PFSK-1 (cell line): ENCODE results near the gene MTFR1L.

ENCODE experiments used
- FOXP2 ChIP-seq: optimal IDR thresholded peaks from 2 replicates; pipeline ENCODE3; 2011; ENCODE audit warnings: borderline replicate concordance, control low read depth, inconsistent platforms; ENCODE audit not compliant: insufficient read depth; ENCODE audit errors: extremely low read length, extremely low read depth
- POLR2AphosphoS5 ChIP-seq: IDR thresholded peaks from 2 replicates; pipeline ENCODE4 v1.6.1; 2012; ENCODE audit warnings: low read depth, mild to moderate bottlenecking, control low read depth, low read length, moderate library complexity
- SIN3A ChIP-seq: IDR thresholded peaks from 2 replicates; pipeline ENCODE4 v1.6.1; 2012; ENCODE audit warnings: mild to moderate bottlenecking, low read length, moderate library complexity, borderline replicate concordance; ENCODE audit not compliant: insufficient read depth
- TAF1 ChIP-seq: IDR thresholded peaks from 2 replicates; pipeline ENCODE4 v1.6.1; 2012; ENCODE audit warnings: low read length, control low read depth, borderline replicate concordance; ENCODE audit not compliant: insufficient read depth
- TF ChIP-seq, protein P1 (sequence below), 2 experiments: IDR thresholded peaks; 2 replicates each; pipeline versions ENCODE4 v1.6.1 to v1.8.0; 2011 to 2012; ENCODE audit warnings: low read depth in 2 of 2, low read length in 2 of 2, control low read depth in 1 of 2, inconsistent platforms in 1 of 2, mild to moderate bottlenecking in 1 of 2, moderate library complexity in 1 of 2; ENCODE audit not compliant: insufficient read depth in 1 of 2

Gene MTFR1L

DNA sequence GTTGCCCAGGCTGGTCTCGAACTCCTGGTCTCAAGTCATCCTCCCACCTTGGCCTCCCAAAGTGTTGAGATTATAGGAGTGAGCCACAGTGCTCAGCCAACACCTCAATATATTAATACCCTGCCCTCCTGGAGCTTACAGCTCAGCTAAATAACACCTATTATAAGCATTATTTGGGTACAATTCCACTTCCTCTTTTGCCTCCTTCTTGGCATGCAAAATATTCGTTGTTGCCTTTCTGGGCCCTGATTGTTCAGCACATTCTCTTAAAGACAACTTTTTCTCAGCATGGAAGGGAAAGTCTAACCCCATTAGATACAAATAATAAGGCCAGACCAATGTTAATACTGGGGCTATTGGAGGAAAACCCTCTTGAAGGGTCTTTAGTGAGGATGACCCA is 53.0 kb downstream of the MTFR1L start:
- no peak for TF ChIP-seq TAF1
- no peak for TF ChIP-seq POLR2AphosphoS5
- no peak for TF ChIP-seq FOXP2
- TF ChIP-seq, protein P1, sequence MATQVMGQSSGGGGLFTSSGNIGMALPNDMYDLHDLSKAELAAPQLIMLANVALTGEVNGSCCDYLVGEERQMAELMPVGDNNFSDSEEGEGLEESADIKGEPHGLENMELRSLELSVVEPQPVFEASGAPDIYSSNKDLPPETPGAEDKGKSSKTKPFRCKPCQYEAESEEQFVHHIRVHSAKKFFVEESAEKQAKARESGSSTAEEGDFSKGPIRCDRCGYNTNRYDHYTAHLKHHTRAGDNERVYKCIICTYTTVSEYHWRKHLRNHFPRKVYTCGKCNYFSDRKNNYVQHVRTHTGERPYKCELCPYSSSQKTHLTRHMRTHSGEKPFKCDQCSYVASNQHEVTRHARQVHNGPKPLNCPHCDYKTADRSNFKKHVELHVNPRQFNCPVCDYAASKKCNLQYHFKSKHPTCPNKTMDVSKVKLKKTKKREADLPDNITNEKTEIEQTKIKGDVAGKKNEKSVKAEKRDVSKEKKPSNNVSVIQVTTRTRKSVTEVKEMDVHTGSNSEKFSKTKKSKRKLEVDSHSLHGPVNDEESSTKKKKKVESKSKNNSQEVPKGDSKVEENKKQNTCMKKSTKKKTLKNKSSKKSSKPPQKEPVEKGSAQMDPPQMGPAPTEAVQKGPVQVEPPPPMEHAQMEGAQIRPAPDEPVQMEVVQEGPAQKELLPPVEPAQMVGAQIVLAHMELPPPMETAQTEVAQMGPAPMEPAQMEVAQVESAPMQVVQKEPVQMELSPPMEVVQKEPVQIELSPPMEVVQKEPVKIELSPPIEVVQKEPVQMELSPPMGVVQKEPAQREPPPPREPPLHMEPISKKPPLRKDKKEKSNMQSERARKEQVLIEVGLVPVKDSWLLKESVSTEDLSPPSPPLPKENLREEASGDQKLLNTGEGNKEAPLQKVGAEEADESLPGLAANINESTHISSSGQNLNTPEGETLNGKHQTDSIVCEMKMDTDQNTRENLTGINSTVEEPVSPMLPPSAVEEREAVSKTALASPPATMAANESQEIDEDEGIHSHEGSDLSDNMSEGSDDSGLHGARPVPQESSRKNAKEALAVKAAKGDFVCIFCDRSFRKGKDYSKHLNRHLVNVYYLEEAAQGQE (IDR thresholded peaks at IDR 0.05; ENCODE audit: insufficient read depth in 1 of 2, low read depth in 2 of 2, low read length in 2 of 2) = no peak

- TF ChIP-seq SIN3A = no peak
- no peak for TF ChIP-seq FOXP2
- TF ChIP-seq POLR2AphosphoS5 = no peak
- TF ChIP-seq, protein P1 (IDR thresholded peaks at IDR 0.05; ENCODE audit: insufficient read depth in 1 of 2, low read depth in 2 of 2, low read length in 2 of 2) = no peak
- TF ChIP-seq TAF1 = no peak
Measured at GRCh38 chr1:25873120-25873519, 53.4 kb downstream of the MTFR1L start.

- no peak for TF ChIP-seq POLR2AphosphoS5
- TF ChIP-seq, protein P1 (IDR thresholded peaks at IDR 0.05; ENCODE audit: insufficient read depth in 1 of 2, low read depth in 2 of 2, low read length in 2 of 2) = no peak
- TF ChIP-seq TAF1 = no peak
- TF ChIP-seq FOXP2 = no peak
- TF ChIP-seq SIN3A = no peak
Measured at GRCh38 chr1:25874209-25874608, 54.5 kb downstream of the MTFR1L start.

GRCh38 chr1:25874635-25875153 is 54.9 kb downstream of the MTFR1L start:
- no peak for TF ChIP-seq TAF1
- TF ChIP-seq POLR2AphosphoS5 = no peak

DNA sequence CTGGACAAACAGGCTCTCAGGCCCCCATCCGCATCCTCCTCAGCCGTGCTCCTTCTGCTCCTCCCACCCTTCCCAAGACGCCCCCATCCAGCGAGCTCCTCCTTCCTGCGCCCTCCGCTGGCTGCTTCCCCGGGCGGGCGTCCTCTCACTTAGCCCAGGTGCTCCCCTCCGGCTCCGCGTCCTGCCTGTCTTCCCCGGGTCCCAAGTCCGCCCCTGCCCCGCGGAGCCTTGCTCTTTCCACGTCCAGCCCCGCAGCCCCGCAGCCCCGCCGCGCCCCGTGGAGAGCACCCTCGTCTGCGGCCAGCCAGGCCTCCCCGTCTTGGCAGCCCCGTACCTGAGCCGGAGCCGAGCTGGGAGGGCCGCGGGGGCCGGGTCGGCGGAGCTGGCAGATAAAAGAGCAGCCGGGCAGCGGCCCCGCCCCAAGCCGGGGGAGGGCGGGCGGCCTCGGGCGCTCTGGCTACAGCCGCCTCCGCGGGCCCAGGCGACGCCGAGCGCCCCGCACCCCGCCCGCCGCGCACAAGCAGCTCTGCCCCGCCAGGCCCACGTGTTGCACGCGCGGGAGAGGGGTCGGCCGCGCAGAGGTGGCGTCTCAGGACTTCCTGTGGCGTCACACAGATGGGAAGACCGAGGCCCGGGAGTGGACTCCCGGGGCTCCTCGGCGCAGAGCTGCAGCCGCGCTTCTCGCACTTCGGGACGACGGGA is 55.6 kb downstream of the MTFR1L start, which contains the start of gene PAQR7:
Gene PAQR7 (minus strand): TSS at position 555 of the 702 bp plus-strand sequence. CDS start 11,869 bp downstream, outside the sequence.
- TF ChIP-seq FOXP2 (no peak), SIN3A (no peak), POLR2AphosphoS5 (no peak), TAF1 (no peak)
- TF ChIP-seq, protein P1 (IDR thresholded peaks at IDR 0.05; ENCODE audit: insufficient read depth in 1 of 2, low read depth in 2 of 2, low read length in 2 of 2) = no peak
